GM13976 (cell line): ENCODE results near the gene DNAJC30.

Source experiments
- DNase-seq: peaks from one replicate; pipeline ENCODE4 v3.0.0; 2012; ENCODE audit warnings: low spot score
- in situ Hi-C: fragments of 300-500 bp; cut with MboI; formaldehyde crosslinking; loops from one replicate; pipeline ENCODE4 v1.12.0; 2022; ENCODE audit warnings: low sequenced_read_pairs, mixed read lengths, inconsistent platforms; ENCODE audit not compliant: unreplicated experiment
- TF ChIP-seq, protein P1 (sequence below): IDR thresholded peaks from 2 replicates; pipeline ENCODE4 v1.5.1; 2012; ENCODE audit warnings: borderline replicate concordance, mild to moderate bottlenecking; ENCODE audit not compliant: insufficient read depth; ENCODE audit errors: extremely low read depth, missing control alignments, control extremely low read depth

Gene DNAJC30

DNA sequence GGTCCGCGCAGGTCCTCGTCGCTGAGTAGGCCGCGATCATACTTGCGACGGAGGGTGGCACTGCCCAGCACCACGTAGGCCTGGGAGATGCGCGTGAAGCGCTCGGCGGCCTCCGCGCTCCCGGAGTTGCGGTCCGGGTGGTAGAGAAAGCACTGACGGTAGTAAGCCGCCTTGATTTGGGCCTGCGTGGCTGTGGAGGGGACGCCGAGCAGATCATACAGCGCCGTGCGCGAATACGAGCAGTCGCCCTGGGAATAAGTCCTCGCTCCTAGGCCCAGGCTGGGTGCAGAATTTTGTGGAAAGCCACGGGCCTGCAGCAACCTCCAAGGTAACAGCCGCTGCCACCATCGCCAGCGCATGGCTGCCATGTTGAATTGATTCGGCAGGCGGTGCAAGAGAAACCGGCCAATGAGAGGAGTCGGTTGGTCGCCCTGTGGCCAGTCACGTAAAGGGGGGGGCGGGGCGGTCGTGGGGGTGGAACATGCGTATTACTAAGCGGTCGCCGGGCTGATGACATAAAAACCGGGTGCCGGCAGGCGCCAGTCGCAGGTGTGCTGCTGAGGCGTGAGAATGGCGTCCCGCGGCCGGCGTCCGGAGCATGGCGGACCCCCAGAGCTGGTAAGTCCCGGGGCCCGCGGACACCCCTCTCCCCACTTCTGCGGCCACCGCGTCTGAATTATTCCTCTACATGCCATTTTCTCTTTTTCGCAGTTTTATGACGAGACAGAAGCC, at the start of gene DNAJC30, which contains the start of gene BUD23:
DNAJC30 (minus strand) TSS at position 398 of the 732 bp plus-strand sequence; CDS start at position 368, 30 bp downstream.
BUD23 (plus strand) TSS at position 542 of the 732 bp plus-strand sequence; CDS start at position 571, 29 bp downstream.
- peak; percentile 99 for DNase-seq
- TF ChIP-seq, protein P1, sequence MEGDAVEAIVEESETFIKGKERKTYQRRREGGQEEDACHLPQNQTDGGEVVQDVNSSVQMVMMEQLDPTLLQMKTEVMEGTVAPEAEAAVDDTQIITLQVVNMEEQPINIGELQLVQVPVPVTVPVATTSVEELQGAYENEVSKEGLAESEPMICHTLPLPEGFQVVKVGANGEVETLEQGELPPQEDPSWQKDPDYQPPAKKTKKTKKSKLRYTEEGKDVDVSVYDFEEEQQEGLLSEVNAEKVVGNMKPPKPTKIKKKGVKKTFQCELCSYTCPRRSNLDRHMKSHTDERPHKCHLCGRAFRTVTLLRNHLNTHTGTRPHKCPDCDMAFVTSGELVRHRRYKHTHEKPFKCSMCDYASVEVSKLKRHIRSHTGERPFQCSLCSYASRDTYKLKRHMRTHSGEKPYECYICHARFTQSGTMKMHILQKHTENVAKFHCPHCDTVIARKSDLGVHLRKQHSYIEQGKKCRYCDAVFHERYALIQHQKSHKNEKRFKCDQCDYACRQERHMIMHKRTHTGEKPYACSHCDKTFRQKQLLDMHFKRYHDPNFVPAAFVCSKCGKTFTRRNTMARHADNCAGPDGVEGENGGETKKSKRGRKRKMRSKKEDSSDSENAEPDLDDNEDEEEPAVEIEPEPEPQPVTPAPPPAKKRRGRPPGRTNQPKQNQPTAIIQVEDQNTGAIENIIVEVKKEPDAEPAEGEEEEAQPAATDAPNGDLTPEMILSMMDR = no peak
- in situ Hi-C loops = no loop called here

GRCh38 chr7:73732397-73732796, 49.1 kb upstream of the DNAJC30 start:
- TF ChIP-seq, protein P1 = no peak
- no peak for DNase-seq
- in situ Hi-C loops = no loop called here

DNA sequence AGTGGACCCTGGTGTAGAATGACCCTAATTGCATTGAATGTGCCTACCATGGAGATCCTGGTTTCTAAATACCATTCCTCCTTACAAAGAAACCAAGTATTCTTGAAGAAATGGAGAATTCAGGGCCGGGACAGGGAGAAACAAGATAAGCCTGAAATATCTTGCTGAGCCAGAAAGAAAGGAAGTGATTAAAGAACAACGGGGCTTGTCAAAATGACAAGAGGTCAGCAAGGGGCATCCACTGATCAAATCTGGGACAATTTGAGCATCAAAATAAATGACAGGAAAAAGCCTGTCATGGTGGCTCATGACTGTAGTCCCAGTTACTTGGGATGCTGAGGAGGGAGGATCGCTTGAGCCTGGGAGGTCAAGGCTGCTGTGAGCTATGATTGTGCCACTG, 47.2 kb upstream of the DNAJC30 start:
- TF ChIP-seq, protein P1 = no peak
- no peak for DNase-seq
- in situ Hi-C loops = no loop called here

- no peak for DNase-seq
- TF ChIP-seq, protein P1 = no peak
- in situ Hi-C loops = no loop called here
Measured at GRCh38 chr7:73728551-73728950, 45.3 kb upstream of the DNAJC30 start.

DNA sequence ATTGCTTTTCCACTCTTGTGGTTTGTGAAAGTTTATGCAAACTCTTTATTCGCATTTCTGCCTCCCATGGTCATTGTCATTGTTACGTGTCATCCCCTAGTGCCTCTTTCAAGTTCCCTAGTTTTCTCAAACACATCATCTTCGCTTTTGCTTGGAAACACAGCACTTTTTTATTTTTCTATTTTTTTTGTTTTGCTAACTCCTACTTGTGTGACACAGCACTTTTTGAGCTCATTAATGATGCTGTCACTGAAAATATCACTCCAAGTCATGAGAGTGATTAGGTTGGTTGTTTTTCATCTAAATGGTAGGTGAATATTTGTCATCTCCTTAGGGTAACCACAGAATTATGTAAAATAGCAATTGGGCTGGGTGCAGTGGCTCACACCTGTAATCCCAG, 44.7 kb upstream of the DNAJC30 start:
- no peak for DNase-seq
- TF ChIP-seq, protein P1 = no peak
- in situ Hi-C loops = no loop called here

DNA sequence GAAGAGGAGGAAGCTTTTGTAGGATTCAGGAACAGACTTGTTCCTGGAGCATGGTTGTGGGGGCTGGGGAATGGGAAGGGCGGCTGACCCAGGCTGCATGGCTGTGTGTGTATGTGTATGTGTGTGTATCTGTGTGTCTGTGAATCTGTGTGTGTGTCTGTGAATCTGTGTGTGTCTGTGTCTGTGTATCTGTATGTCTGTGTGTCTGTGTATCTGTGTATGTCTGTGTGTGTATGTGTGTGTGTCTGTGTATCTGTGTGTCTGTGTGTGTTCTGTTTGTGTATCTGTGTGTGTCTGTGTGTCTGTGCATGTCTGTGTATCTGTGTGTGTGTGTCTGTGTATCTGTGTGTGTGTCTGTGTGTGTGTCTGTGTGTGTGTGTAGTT, 42.8 kb upstream of the DNAJC30 start:
- in situ Hi-C loops = no loop called here
- no peak for DNase-seq
- TF ChIP-seq, protein P1 = no peak

- in situ Hi-C loops = no loop called here
- TF ChIP-seq, protein P1 = no peak
- no peak for DNase-seq
Measured at GRCh38 chr7:73723813-73724212, 40.6 kb upstream of the DNAJC30 start.
